GM06990 (cell line): Measurements from ENCODE around the gene SMC5.

Experiments used
- DNase-seq: peaks from one replicate; pipeline ENCODE4 v3.0.0-alpha.2; 2011; ENCODE audit not compliant: insufficient read length; ENCODE audit errors: extremely low read depth
- H3K27me3 ChIP-seq: replicated peaks from 2 replicates; pipeline ENCODE4 v1.6.0; 2011; ENCODE audit warnings: low read length; ENCODE audit not compliant: control insufficient read depth, insufficient read depth
- H3K36me3 ChIP-seq: 2 replicates; pipeline ENCODE4 v1.5.1; 2011; ENCODE audit warnings: low read length; ENCODE audit not compliant: control insufficient read depth, insufficient read depth
- H3K4me3 ChIP-seq: replicated peaks from 2 replicates; pipeline ENCODE4 v1.5.1; 2011; ENCODE audit warnings: low read depth, mild to moderate bottlenecking, control low read depth, low read length
- TF ChIP-seq, protein P1 (sequence below): IDR thresholded peaks from 2 replicates; pipeline ENCODE4 v1.5.1; 2011; ENCODE audit warnings: low read length, control low read depth, mild to moderate bottlenecking, inconsistent platforms; ENCODE audit not compliant: insufficient read depth, poor library complexity, severe bottlenecking

Gene SMC5

GRCh38 chr9:70385426-70385825 is 126.6 kb downstream of the SMC5 start:
- Histone ChIP-seq H3K27me3 (no peaks in the 10 kb centered on the region), H3K4me3 (no peak overlapping the region), H3K36me3 (no peaks in the 10 kb centered on the region)
- DNase-seq, result no peak
- TF ChIP-seq, protein P1, sequence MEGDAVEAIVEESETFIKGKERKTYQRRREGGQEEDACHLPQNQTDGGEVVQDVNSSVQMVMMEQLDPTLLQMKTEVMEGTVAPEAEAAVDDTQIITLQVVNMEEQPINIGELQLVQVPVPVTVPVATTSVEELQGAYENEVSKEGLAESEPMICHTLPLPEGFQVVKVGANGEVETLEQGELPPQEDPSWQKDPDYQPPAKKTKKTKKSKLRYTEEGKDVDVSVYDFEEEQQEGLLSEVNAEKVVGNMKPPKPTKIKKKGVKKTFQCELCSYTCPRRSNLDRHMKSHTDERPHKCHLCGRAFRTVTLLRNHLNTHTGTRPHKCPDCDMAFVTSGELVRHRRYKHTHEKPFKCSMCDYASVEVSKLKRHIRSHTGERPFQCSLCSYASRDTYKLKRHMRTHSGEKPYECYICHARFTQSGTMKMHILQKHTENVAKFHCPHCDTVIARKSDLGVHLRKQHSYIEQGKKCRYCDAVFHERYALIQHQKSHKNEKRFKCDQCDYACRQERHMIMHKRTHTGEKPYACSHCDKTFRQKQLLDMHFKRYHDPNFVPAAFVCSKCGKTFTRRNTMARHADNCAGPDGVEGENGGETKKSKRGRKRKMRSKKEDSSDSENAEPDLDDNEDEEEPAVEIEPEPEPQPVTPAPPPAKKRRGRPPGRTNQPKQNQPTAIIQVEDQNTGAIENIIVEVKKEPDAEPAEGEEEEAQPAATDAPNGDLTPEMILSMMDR, result no peak

DNA sequence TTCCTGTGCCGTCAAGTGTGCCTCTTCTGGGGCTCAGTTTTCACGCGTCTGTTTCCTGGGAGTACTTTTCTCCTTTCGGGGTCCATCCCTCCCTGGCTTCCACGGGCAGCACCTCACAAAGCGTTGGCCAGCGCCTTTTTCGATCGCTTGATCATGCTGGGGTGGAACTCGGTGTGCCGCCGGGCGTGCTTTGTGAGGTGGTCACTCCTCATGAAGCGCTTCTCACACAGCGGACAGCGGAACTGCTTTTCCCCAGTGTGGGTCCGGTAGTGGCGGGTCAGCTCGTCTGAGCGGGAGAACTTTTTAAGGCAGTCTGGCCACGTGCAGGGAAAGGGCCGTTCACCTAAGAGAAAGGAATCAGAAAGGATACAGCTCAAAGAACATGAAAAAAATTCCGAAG is 128.9 kb downstream of the SMC5 start:
- Histone ChIP-seq H3K4me3 (no peak overlapping the region), H3K36me3 (no peaks in the 10 kb centered on the region), H3K27me3 (no peaks in the 10 kb centered on the region)
- TF ChIP-seq, protein P1, result no peak
- no peak for DNase-seq

DNA sequence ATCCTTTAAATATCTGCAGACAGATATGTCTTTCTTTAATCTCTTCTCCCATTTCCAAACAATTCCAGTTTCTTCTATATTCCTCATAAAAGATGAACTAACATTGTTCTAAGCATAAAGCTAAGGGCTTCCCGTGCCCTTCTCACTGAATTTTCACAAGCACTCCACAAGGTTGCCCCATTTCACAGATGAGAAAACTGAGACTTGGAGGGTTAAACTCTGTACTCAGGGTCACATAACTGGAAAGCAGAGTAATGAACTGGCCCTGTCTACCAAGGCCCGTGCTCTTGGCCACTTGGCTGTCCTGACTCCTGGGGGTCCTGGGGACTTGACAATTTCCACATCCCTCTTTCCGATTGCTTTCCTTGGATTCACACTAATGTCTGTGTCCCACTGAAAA is 130.4 kb downstream of the SMC5 start:
- no peaks in the 10 kb centered on the region for H3K27me3 ChIP-seq
- TF ChIP-seq, protein P1, result no peak

GRCh38 chr9:70389621-70390266 is 131.0 kb downstream of the SMC5 start:
- TF ChIP-seq, protein P1, result no peak
- DNase-seq, result no peak
- Histone ChIP-seq H3K27me3 (no peaks in the 10 kb centered on the region), H3K4me3 (no peak overlapping the region), H3K36me3 (no peaks in the 10 kb centered on the region)

More for the DNA sequence above, 130.4 kb downstream of the SMC5 start:
- no peak for DNase-seq
- H3K36me3 ChIP-seq, result no peaks in the 10 kb centered on the region
- no peak overlapping the region for H3K4me3 ChIP-seq

GRCh38 chr9:70390933-70391341 is 132.2 kb downstream of the SMC5 start:
- H3K4me3 ChIP-seq, result no peak overlapping the region
- TF ChIP-seq, protein P1, result no peak
- H3K36me3 ChIP-seq, result no peaks in the 10 kb centered on the region
- DNase-seq, result no peak
- no peaks in the 10 kb centered on the region for H3K27me3 ChIP-seq

GRCh38 chr9:70392189-70392588 is 133.4 kb downstream of the SMC5 start:
- H3K27me3 ChIP-seq, result no peaks in the 10 kb centered on the region
- H3K36me3 ChIP-seq, result no peaks in the 10 kb centered on the region
- no peak for DNase-seq
- TF ChIP-seq, protein P1, result peak; percentile 29
- no peak overlapping the region for H3K4me3 ChIP-seq
